Kidney epithelial cell (primary cell): ENCODE data around the gene EHD3. TPM values are rescaled to one million over a fixed set of nuclear protein-coding genes. Genes with fewer than 3 reads are reported as not detected.

Experiments used
- DNase-seq: peaks from one replicate; pipeline ENCODE4 v3.0.0-alpha.2; 2010; ENCODE audit warnings: low read depth
- H3K27me3 ChIP-seq: 2 replicates; pipeline ENCODE4 v1.6.0; 2011; ENCODE audit warnings: low read length; ENCODE audit not compliant: control insufficient read depth, insufficient read depth
- H3K36me3 ChIP-seq: 2 replicates; pipeline ENCODE4 v1.5.1; 2011; ENCODE audit warnings: low read length; ENCODE audit not compliant: control insufficient read depth, insufficient read depth
- H3K4me3 ChIP-seq: 2 replicates; pipeline ENCODE4 v1.5.1; 2011; ENCODE audit warnings: low read depth, mild to moderate bottlenecking, control low read depth, low read length
- CTCF ChIP-seq: IDR thresholded peaks from 2 replicates; pipeline ENCODE4 v1.5.1; 2011; ENCODE audit warnings: mild to moderate bottlenecking, moderate library complexity, low read length, control low read depth, inconsistent platforms; ENCODE audit not compliant: insufficient read depth, poor library complexity, severe bottlenecking
- total RNA-seq: library from RNA; depleted of rRNA; stranded (reverse); fragments of >200 nt; gene quantifications from 2 replicates; pipeline ENCODE4 v1.2.3, GENCODE V29; 2015

The EHD3 gene
- total RNA-seq, 1 donor from 2014 or later: 11.4 TPM

DNA sequence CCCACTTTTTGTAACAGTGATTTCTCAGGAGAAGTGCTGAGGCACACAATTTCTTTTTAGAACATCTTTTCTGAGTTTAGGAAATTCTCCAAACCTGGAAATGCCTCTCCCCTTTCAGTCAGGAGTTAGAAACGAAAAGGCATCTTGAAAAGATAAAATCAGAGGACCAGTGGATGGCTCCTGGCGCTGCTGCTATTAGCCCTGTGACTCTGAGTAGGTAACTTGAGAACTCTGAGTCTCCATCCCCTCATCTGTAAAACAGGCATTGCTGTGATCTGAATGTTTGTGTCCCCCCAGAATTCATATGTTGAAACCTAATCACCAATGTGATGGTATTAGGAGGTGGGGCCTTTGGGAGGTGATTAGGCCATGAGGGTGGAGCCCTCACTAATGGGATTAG, 50.2 kb downstream of the EHD3 start:
- Histone ChIP-seq H3K36me3 (no peaks in the 10 kb centered on the region), H3K4me3 (no peak overlapping the region), H3K27me3 (no peaks in the 10 kb centered on the region)
- no peak for DNase-seq
- no peak for TF ChIP-seq CTCF

GRCh38 chr2:31286230-31286629, 52.3 kb downstream of the EHD3 start:
- no peak for DNase-seq
- H3K4me3 ChIP-seq: no peak overlapping the region
- no peak for TF ChIP-seq CTCF
- no peaks in the 10 kb centered on the region for H3K27me3 ChIP-seq
- no peaks in the 10 kb centered on the region for H3K36me3 ChIP-seq

DNA sequence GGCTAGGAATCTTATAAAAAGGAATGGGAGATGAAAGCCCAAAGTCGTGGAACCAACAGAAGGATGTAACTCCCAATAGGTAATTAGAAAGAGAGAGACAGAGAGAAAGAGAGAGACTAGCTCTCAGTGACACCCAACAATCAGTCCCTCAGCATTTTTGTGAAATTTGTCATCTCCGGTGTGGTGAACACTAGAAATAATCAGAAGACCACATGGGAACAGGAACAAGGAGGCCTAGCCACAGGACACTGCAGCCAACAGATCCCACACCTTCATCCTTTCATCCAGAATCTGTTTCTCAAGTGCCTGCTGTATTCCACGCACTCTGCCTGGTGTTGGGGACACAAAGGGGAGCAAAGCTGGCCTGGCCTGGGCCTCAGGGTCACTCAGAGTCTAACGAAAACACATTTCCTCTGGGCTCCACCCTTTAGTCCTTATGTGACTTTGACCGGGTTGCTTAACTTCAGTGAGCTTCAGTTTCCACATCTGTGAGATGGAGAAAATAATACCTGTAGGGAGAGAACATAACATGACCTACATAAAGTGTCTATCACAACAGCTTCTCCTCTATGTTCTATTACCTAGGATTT, 53.1 kb downstream of the EHD3 start:
- Histone ChIP-seq H3K36me3 (no peaks in the 10 kb centered on the region), H3K27me3 (no peaks in the 10 kb centered on the region), H3K4me3 (no peak overlapping the region)
- no peak for DNase-seq
- no peak for TF ChIP-seq CTCF

- Histone ChIP-seq H3K36me3 (no peaks in the 10 kb centered on the region), H3K27me3 (no peaks in the 10 kb centered on the region), H3K4me3 (no peak overlapping the region)
- no peak for TF ChIP-seq CTCF
- no peak for DNase-seq
These were observed 53.7 kb downstream of the EHD3 start for GRCh38 chr2:31287654-31288053.

GRCh38 chr2:31294196-31294595, 60.2 kb downstream of the EHD3 start:
- Histone ChIP-seq H3K27me3 (no peaks in the 10 kb centered on the region), H3K36me3 (no peaks in the 10 kb centered on the region), H3K4me3 (no peak overlapping the region)
- no peak for DNase-seq
- no peak for TF ChIP-seq CTCF

- H3K4me3 ChIP-seq: no peak overlapping the region
- no peak for TF ChIP-seq CTCF
- DNase-seq: no peak
- H3K36me3 ChIP-seq: no peaks in the 10 kb centered on the region
- no peaks in the 10 kb centered on the region for H3K27me3 ChIP-seq
These were observed 62.8 kb downstream of the EHD3 start for GRCh38 chr2:31296641-31297287.
